PFSK-1 (cell line): ENCODE results near the gene RNF169.
A peak's percentile ranks its signal among the peaks of the same experiment; 100 is the strongest.

Experiments
- FOXP2 ChIP-seq: optimal IDR thresholded peaks from 2 replicates; pipeline ENCODE3; 2011; ENCODE audit warnings: borderline replicate concordance, control low read depth, inconsistent platforms; ENCODE audit not compliant: insufficient read depth; ENCODE audit errors: extremely low read length, extremely low read depth
- POLR2AphosphoS5 ChIP-seq: IDR thresholded peaks from 2 replicates; pipeline ENCODE4 v1.6.1; 2012; ENCODE audit warnings: low read depth, mild to moderate bottlenecking, control low read depth, low read length, moderate library complexity
- REST ChIP-seq, 2 experiments: IDR thresholded peaks; 2 replicates each; pipeline versions ENCODE4 v1.6.1 to v1.8.0; 2011 to 2012; ENCODE audit warnings: low read depth in 2 of 2, low read length in 2 of 2, control low read depth in 1 of 2, inconsistent platforms in 1 of 2, mild to moderate bottlenecking in 1 of 2, moderate library complexity in 1 of 2; ENCODE audit not compliant: insufficient read depth in 1 of 2
- SIN3A ChIP-seq: IDR thresholded peaks from 2 replicates; pipeline ENCODE4 v1.6.1; 2012; ENCODE audit warnings: mild to moderate bottlenecking, low read length, moderate library complexity, borderline replicate concordance; ENCODE audit not compliant: insufficient read depth
- TAF1 ChIP-seq: IDR thresholded peaks from 2 replicates; pipeline ENCODE4 v1.6.1; 2012; ENCODE audit warnings: low read length, control low read depth, borderline replicate concordance; ENCODE audit not compliant: insufficient read depth

RNF169 gene

DNA sequence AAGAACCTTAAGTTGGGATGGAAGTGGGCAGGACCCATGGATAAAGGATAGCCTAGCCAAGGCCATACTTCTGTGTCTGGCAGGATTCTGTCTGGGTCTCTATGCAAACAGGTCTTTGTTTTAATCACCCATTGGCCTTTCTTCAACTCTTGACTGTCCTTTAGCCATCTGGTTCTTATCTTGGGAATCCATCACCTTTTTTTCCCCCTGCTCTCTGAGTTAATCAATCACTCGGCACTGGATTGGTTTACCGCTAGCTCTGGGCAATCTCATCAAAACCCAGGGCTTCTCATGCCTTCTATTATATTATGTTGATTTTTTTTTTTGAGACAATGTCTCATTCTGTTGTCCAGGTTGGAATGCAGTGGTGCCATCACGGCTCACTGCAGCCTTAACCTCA, 1.8 kb upstream of the RNF169 start:
- TF ChIP-seq POLR2AphosphoS5 = no peak
- TF ChIP-seq REST (IDR thresholded peaks at IDR 0.05; ENCODE audit: insufficient read depth in 1 of 2, low read depth in 2 of 2, low read length in 2 of 2) = no peak
- no peak for TF ChIP-seq TAF1
- TF ChIP-seq SIN3A = no peak
- no peak for TF ChIP-seq FOXP2

GRCh38 chr11:74749127-74749964, 697 bp downstream of the RNF169 start:
- TF ChIP-seq SIN3A (0 out of 2 replicates have a peak, but pooled peaks have one; percentile 43), REST (IDR thresholded peaks at IDR 0.05; ENCODE audit: insufficient read depth in 1 of 2, low read depth in 2 of 2, low read length in 2 of 2) (no peak)

- TF ChIP-seq FOXP2 (no peak), REST (IDR thresholded peaks at IDR 0.05; ENCODE audit: insufficient read depth in 1 of 2, low read depth in 2 of 2, low read length in 2 of 2) (no peak), TAF1 (no peak), SIN3A (no peak), POLR2AphosphoS5 (no peak)
Observed at GRCh38 chr11:74749965-74750296, 1.3 kb downstream of the RNF169 start.

- no peak for TF ChIP-seq SIN3A
- TF ChIP-seq REST (IDR thresholded peaks at IDR 0.05; ENCODE audit: insufficient read depth in 1 of 2, low read depth in 2 of 2, low read length in 2 of 2) = no peak
- no peak for TF ChIP-seq TAF1
- TF ChIP-seq POLR2AphosphoS5 = no peak
- TF ChIP-seq FOXP2 = no peak
Observed at GRCh38 chr11:74751303-74751702, 2.7 kb downstream of the RNF169 start.
